ENCODE results near the gene TIAL1. TPM values are rescaled to one million over a fixed set of nuclear protein-coding genes. Genes with fewer than 3 reads are reported as not detected.
A peak's percentile ranks its signal among the peaks of the same experiment; 100 is the strongest.
"Not testable (repeated sequence)": the region's sequence is repeated elsewhere in the genome, so short reads cannot be mapped to it uniquely, and the experiment has no call there.

The TIAL1 gene
- total and polyA plus RNA-seq, 5 experiments from 2014 or later = 9.3 to 224 (median 12.9) TPM

GRCh38 chr10:119630300-119630699 lies 33.5 kb upstream of the TIAL1 start:
- no peaks in the 10 kb centered on the region for H3K27me3 Mint-ChIP-seq
- ATAC-seq (no peak), DNase-seq (no peak)
- no peaks in the 10 kb centered on the region for H3K4me1 Mint-ChIP-seq
- no peaks in the 10 kb centered on the region for H3K36me3 Mint-ChIP-seq
- H3K4me3 Mint-ChIP-seq = no peak overlapping the region
- H3K9me3 Mint-ChIP-seq = no peaks in the 10 kb centered on the region
- H3K27ac Mint-ChIP-seq = no peak overlapping the region
- POLR2A ChIA-PET = no interaction called here

- no peaks in the 10 kb centered on the region for H3K36me3 Mint-ChIP-seq
- POLR2A ChIA-PET = no interaction called here
- no peaks in the 10 kb centered on the region for H3K27me3 Mint-ChIP-seq
- H3K9me3 Mint-ChIP-seq = no peaks in the 10 kb centered on the region
- no peak overlapping the region for H3K27ac Mint-ChIP-seq
- H3K4me1 Mint-ChIP-seq = no peaks in the 10 kb centered on the region
- DNase-seq (no peak), ATAC-seq (no peak)
- no peak overlapping the region for H3K4me3 Mint-ChIP-seq
Observed at GRCh38 chr10:119625570-119626280, 29.0 kb upstream of the TIAL1 start.

GRCh38 chr10:119621078-119621384 lies 24.3 kb upstream of the TIAL1 start:
- peak overlapping the region in 1 of 10 donors; percentile 45 for H3K27ac Mint-ChIP-seq

GRCh38 chr10:119620241-119621077 lies 23.7 kb upstream of the TIAL1 start:
- no peak for ATAC-seq
- Mint-ChIP-seq H3K4me3 (no peak overlapping the region), H3K36me3 (no peaks in the 10 kb centered on the region), H3K4me1 (peaks cover 0 to 3% (median 1%) of the 10 kb centered on the region in 4 donors), H3K9me3 (no peaks in the 10 kb centered on the region), H3K27ac (no peak overlapping the region), H3K27me3 (peaks cover 0 to 3% (median 0%) of the 10 kb centered on the region in 5 donors)
- no peak for DNase-seq
- POLR2A ChIA-PET = no interaction called here

More at GRCh38 chr10:119621078-119621384, 24.3 kb upstream of the TIAL1 start:
- peaks cover 0 to 3% (median 1%) of the 10 kb centered on the region in 4 donors for H3K4me1 Mint-ChIP-seq
- no peaks in the 10 kb centered on the region for H3K9me3 Mint-ChIP-seq
- peaks cover 0 to 3% (median 0%) of the 10 kb centered on the region in 5 donors for H3K27me3 Mint-ChIP-seq
- H3K36me3 Mint-ChIP-seq = no peaks in the 10 kb centered on the region
- no peak for DNase-seq
- no peak overlapping the region for H3K4me3 Mint-ChIP-seq
- no peak for ATAC-seq
- POLR2A ChIA-PET = no interaction called here

GRCh38 chr10:119619811-119620210 lies 23.0 kb upstream of the TIAL1 start:
- H3K4me3 Mint-ChIP-seq, ATAC-seq, H3K27me3 Mint-ChIP-seq, POLR2A ChIA-PET, H3K36me3 Mint-ChIP-seq, DNase-seq, H3K9me3 Mint-ChIP-seq, H3K4me1 Mint-ChIP-seq: not testable (repeated sequence)
- H3K27ac Mint-ChIP-seq = peak overlapping the region in 1 of 10 donors; percentile 73

- no peaks in the 10 kb centered on the region for H3K36me3 Mint-ChIP-seq
- DNase-seq (no peak), ATAC-seq (no peak)
- H3K27ac Mint-ChIP-seq = no peak overlapping the region
- no peak overlapping the region for H3K4me3 Mint-ChIP-seq
- H3K9me3 Mint-ChIP-seq = no peaks in the 10 kb centered on the region
- peaks cover 0 to 3% (median 1%) of the 10 kb centered on the region in 4 donors for H3K4me1 Mint-ChIP-seq
- POLR2A ChIA-PET = no interaction called here
- peaks cover 0 to 3% (median 0%) of the 10 kb centered on the region in 5 donors for H3K27me3 Mint-ChIP-seq
Observed at GRCh38 chr10:119619215-119619614, 22.5 kb upstream of the TIAL1 start.

GRCh38 chr10:119616882-119617570 lies 20.3 kb upstream of the TIAL1 start:
- no peaks in the 10 kb centered on the region for H3K36me3 Mint-ChIP-seq
- ATAC-seq = no peak
- no peaks in the 10 kb centered on the region for H3K9me3 Mint-ChIP-seq
- DNase-seq = peak in 1 of 10 donors; percentile 7
- no peak overlapping the region for H3K27ac Mint-ChIP-seq
- H3K4me3 Mint-ChIP-seq = no peak overlapping the region
- H3K4me1 Mint-ChIP-seq = peaks cover 0 to 3% (median 1%) of the 10 kb centered on the region in 4 donors
- POLR2A ChIA-PET = no interaction called here
- peaks cover 0 to 6% (median 1%) of the 10 kb centered on the region in 5 donors for H3K27me3 Mint-ChIP-seq

- H3K9me3 Mint-ChIP-seq = peaks cover 0 to 4% (median 0%) of the 10 kb centered on the region in 9 donors
- no peak overlapping the region for H3K4me3 Mint-ChIP-seq
- POLR2A ChIA-PET = no interaction called here
- peaks cover 0 to 4% (median 0%) of the 10 kb centered on the region in 3 donors for H3K36me3 Mint-ChIP-seq
- H3K4me1 Mint-ChIP-seq = peaks cover 0 to 2% (median 0%) of the 10 kb centered on the region in 4 donors
- DNase-seq = no peak
- no peak overlapping the region for H3K27ac Mint-ChIP-seq
- no peak for ATAC-seq
- H3K27me3 Mint-ChIP-seq = peaks cover 0 to 9% (median 2%) of the 10 kb centered on the region in 5 donors
Observed at GRCh38 chr10:119614686-119615085, 17.9 kb upstream of the TIAL1 start.

- POLR2A ChIA-PET = no interaction called here
- H3K4me3 Mint-ChIP-seq = no peak overlapping the region
- DNase-seq (no peak), ATAC-seq (no peak)
- H3K9me3 Mint-ChIP-seq = peaks cover 0 to 4% (median 0%) of the 10 kb centered on the region in 9 donors
- peaks cover 0 to 4% (median 0%) of the 10 kb centered on the region in 3 donors for H3K36me3 Mint-ChIP-seq
- peak overlapping the region in 1 of 10 donors; percentile 1 for H3K27ac Mint-ChIP-seq
- peaks cover 2 to 7% (median 5%) of the 10 kb centered on the region in 4 donors for H3K4me1 Mint-ChIP-seq
- H3K27me3 Mint-ChIP-seq = peaks cover 0 to 9% (median 3%) of the 10 kb centered on the region in 5 donors
Observed at GRCh38 chr10:119613741-119614140, 17.0 kb upstream of the TIAL1 start.

GRCh38 chr10:119611433-119611832 lies 14.7 kb upstream of the TIAL1 start:
- peaks cover 0 to 4% (median 0%) of the 10 kb centered on the region in 9 donors for H3K9me3 Mint-ChIP-seq
- H3K27me3 Mint-ChIP-seq = peaks cover 0 to 9% (median 1%) of the 10 kb centered on the region in 5 donors
- no peak overlapping the region for H3K27ac Mint-ChIP-seq
- peaks cover 6 to 14% (median 7%) of the 10 kb centered on the region in 4 donors for H3K4me1 Mint-ChIP-seq
- no peak for DNase-seq
- H3K36me3 Mint-ChIP-seq = peaks cover 0 to 4% (median 0%) of the 10 kb centered on the region in 3 donors
- ATAC-seq = no peak
- POLR2A ChIA-PET = interaction anchor here (0.7 kb wide), 1 partner anchor 24 kb away, joined by 7 read pairs; no protein-coding TSS in a partner anchor
- no peak overlapping the region for H3K4me3 Mint-ChIP-seq

- Mint-ChIP-seq H3K27ac (peak overlapping the region in 1 of 10 donors; percentile 61), H3K9me3 (peaks cover 0 to 4% (median 0%) of the 10 kb centered on the region in 9 donors), H3K4me1 (peaks cover 6 to 14% (median 7%) of the 10 kb centered on the region in 4 donors), H3K27me3 (peaks cover 0 to 9% (median 1%) of the 10 kb centered on the region in 5 donors), H3K4me3 (peak overlapping the region in 1 of 10 donors; percentile 23), H3K36me3 (peaks cover 0 to 4% (median 0%) of the 10 kb centered on the region in 3 donors)
- ATAC-seq = no peak
- POLR2A ChIA-PET = no interaction called here
- no peak for DNase-seq
Observed at GRCh38 chr10:119609516-119609915, 12.8 kb upstream of the TIAL1 start.

GRCh38 chr10:119608316-119609155 lies 11.8 kb upstream of the TIAL1 start:
- peaks cover 0 to 4% (median 0%) of the 10 kb centered on the region in 3 donors for H3K36me3 Mint-ChIP-seq

More at GRCh38 chr10:119608316-119609155, 11.8 kb upstream of the TIAL1 start:
- ATAC-seq = peak; percentile 48 to 65
- peaks cover 6 to 14% (median 8%) of the 10 kb centered on the region in 4 donors for H3K4me1 Mint-ChIP-seq
- peaks cover 0 to 4% (median 0%) of the 10 kb centered on the region in 9 donors for H3K9me3 Mint-ChIP-seq
- H3K27ac Mint-ChIP-seq = peak overlapping the region in 4 of 10 donors; percentile 57 to 71 (median 64)
- peak overlapping the region in 7 of 10 donors; percentile 22 to 55 (median 46) for H3K4me3 Mint-ChIP-seq
- POLR2A ChIA-PET = interaction anchor here (0.9 kb wide), 1 partner anchor 44 kb away, joined by 3 read pairs; no protein-coding TSS in a partner anchor
- DNase-seq = peak in 5 of 10 donors; percentile 11 to 64 (median 14)
- H3K27me3 Mint-ChIP-seq = peaks cover 0 to 9% (median 0%) of the 10 kb centered on the region in 5 donors

Measured in naive thymus-derived CD8-positive, alpha-beta T cell (primary cell).